ENCODE results near the gene RPTOR. TPM values are rescaled to one million over a fixed set of nuclear protein-coding genes. Genes with fewer than 3 reads are reported as not detected.

Gene RPTOR
- total and polyA plus RNA-seq, 2 donors (not counting 3 experiments of a cell fraction or from before 2014, with no cell fraction given) = 10.7 to 41.8 TPM

GRCh38 chr17:80964859-80965580 is 420.4 kb downstream of the RPTOR start:
- no peak for DNase-seq (ENCODE audit: low read depth, low spot score)
- no peaks in the 10 kb centered on the region for H3K4me1 ChIP-seq (ENCODE audit: control insufficient read depth, extremely low read depth, insufficient read depth, low read length)
- H3K79me2 ChIP-seq (ENCODE audit: control insufficient read depth, insufficient read depth, low read length) = no peaks in the 10 kb centered on the region
- H4K20me1 ChIP-seq (replicated peaks; ENCODE audit: control insufficient read depth, extremely low read depth, insufficient read depth, low read length) = no peaks in the 10 kb centered on the region
- CTCF ChIA-PET = interaction anchor here (1.2 kb wide), 1 partner anchor 37 kb away, joined by 3 read pairs; no protein-coding TSS in a partner anchor
- no peak overlapping the region for H3K4me2 ChIP-seq (ENCODE audit: insufficient read depth, low read length)
- dilution Hi-C loops (cut with MboI; ENCODE audit: extremely low pct_ligation_motif_present, low sequenced_read_pairs) (no loop called here), intact Hi-C loops (cut with micrococcal nuclease) (no loop called here)
- no peak overlapping the region for H3K4me3 ChIP-seq (replicated peaks in 1 of 3; ENCODE audit: insufficient read depth in 1 of 3, low read depth in 1 of 3, low read length in 3 of 3)
- no TSS peak for BruUV-seq (replicated peaks)
- no peak for FAIRE-seq
- H3K36me3 ChIP-seq (ENCODE audit: control insufficient read depth in 2 of 2, extremely low read depth in 1 of 2, insufficient read depth in 2 of 2, low read length in 2 of 2) = no peaks in the 10 kb centered on the region
- POLR2A ChIA-PET = no interaction called here
- no peaks in the 10 kb centered on the region for H3K27me3 ChIP-seq (ENCODE audit: control insufficient read depth in 2 of 2, insufficient read depth in 2 of 2, low read length in 2 of 2)
- H2AFZ ChIP-seq (ENCODE audit: low read depth, low read length) = no peak overlapping the region
- no peak overlapping the region for H3K9ac ChIP-seq (replicated peaks; ENCODE audit: extremely low read depth, insufficient read depth, low read length)
- H3K9me3 ChIP-seq (replicated peaks; ENCODE audit: control insufficient read depth, insufficient read depth, low read length) = no peaks in the 10 kb centered on the region
- H3K27ac ChIP-seq (ENCODE audit: insufficient read depth, low read depth, low read length) = no peak overlapping the region
- TF ChIP-seq EZH2 (IDR thresholded peaks at IDR 0.05; ENCODE audit: borderline replicate concordance, low read depth, low read length, severe bottlenecking) = no peak
- TF ChIP-seq MAX (IDR thresholded peaks at IDR 0.05; ENCODE audit: insufficient read depth, insufficient read length) = no peak
- TF ChIP-seq CTCF (IDR thresholded peaks at IDR 0.05; ENCODE audit: extremely low read depth in 1 of 2, insufficient read depth in 1 of 2, low read depth in 1 of 2, low read length in 2 of 2) = no peak
- no peak for TF ChIP-seq GATA2 (IDR thresholded peaks at IDR 0.05; ENCODE audit: insufficient read depth, insufficient read length, low read depth, low read length)
- no peak for TF ChIP-seq JUN (IDR thresholded peaks at IDR 0.05; ENCODE audit: borderline replicate concordance, insufficient read depth, insufficient read length, low read depth)
- TF ChIP-seq POLR2A (IDR thresholded peaks at IDR 0.05; ENCODE audit: low read depth, low read length) = no peak
- TF ChIP-seq FOS (IDR thresholded peaks at IDR 0.05; ENCODE audit: borderline replicate concordance, insufficient read depth, low read length) = no peak
- no peak for TF ChIP-seq POLR2AphosphoS5 (IDR thresholded peaks at IDR 0.05; ENCODE audit: insufficient read depth, low read depth, low read length)
- TF ChIP-seq MYC (IDR thresholded peaks at IDR 0.05; ENCODE audit: low read depth, low read length) = no peak
- H3K9me1 ChIP-seq (replicated peaks; ENCODE audit: control insufficient read depth, extremely low read depth, insufficient read depth, low read length) = no peaks in the 10 kb centered on the region

All from endothelial cell of umbilical vein (primary cell).